ENCODE results near the gene MPP7.

Gene MPP7

DNA sequence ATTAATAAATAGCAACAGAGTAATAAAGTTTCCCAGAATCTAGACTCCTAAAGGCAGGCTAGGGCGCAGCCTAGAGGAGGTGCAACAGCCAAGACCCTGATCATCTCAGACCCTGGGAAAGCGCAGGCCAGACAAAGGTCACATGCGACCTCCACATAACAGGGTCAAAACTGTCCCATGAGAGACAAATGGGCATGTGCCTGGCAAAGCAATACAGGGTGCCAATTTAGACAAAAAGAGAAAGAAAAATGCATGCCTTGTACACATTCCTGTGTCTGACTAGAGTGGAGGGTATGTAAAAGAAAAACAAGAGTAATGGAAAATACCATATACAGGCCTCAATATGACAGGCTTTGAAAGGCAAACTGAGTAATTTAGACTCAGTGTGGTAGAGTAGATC, 22.2 kb downstream of the MPP7 start:
- no peaks in the 10 kb centered on the region for H3K27me3 ChIP-seq (ENCODE audit: low read length)

DNA sequence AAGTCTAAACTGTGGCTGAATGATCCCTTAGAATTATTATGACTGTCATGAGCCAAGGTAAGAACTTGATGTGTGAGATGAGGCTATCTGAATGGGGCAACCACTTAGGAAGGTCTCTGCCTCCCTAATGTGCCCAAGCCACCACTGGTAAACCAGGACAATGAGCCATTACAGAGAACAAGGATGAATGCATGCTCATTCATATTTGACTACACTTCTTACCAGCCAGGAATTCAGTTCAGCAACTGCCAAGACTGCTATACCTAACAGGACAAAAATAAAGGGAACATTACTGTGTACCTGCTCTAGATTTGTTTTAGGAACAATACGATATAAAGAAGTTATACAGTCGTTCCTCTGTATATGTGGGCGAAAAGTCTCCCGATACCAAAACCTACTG, 23.0 kb downstream of the MPP7 start:
- H3K4me3 ChIP-seq (ENCODE audit: insufficient read depth, low read length, poor library complexity, severe bottlenecking), result no peak overlapping the region
- H3K36me3 ChIP-seq (ENCODE audit: low read length), result no peaks in the 10 kb centered on the region
- no peaks in the 10 kb centered on the region for H3K27me3 ChIP-seq (ENCODE audit: low read length)
- H2AFZ ChIP-seq (ENCODE audit: low read depth, low read length, severe bottlenecking), result no peak overlapping the region
- no peak overlapping the region for H3K4me2 ChIP-seq (ENCODE audit: low read depth, low read length, poor library complexity, severe bottlenecking)
- TF ChIP-seq EZH2phosphoT487 (conservative IDR thresholded peaks at IDR 0.05; ENCODE audit: low read length), result no peak
- TF ChIP-seq, protein P1, sequence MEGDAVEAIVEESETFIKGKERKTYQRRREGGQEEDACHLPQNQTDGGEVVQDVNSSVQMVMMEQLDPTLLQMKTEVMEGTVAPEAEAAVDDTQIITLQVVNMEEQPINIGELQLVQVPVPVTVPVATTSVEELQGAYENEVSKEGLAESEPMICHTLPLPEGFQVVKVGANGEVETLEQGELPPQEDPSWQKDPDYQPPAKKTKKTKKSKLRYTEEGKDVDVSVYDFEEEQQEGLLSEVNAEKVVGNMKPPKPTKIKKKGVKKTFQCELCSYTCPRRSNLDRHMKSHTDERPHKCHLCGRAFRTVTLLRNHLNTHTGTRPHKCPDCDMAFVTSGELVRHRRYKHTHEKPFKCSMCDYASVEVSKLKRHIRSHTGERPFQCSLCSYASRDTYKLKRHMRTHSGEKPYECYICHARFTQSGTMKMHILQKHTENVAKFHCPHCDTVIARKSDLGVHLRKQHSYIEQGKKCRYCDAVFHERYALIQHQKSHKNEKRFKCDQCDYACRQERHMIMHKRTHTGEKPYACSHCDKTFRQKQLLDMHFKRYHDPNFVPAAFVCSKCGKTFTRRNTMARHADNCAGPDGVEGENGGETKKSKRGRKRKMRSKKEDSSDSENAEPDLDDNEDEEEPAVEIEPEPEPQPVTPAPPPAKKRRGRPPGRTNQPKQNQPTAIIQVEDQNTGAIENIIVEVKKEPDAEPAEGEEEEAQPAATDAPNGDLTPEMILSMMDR (IDR thresholded peaks at IDR 0.05; ENCODE audit: insufficient read depth, low read length, poor library complexity, severe bottlenecking), result no peak
- no peak overlapping the region for H3K27ac ChIP-seq (ENCODE audit: low read depth, low read length)
- no peaks in the 10 kb centered on the region for H3F3A ChIP-seq (ENCODE audit: insufficient read depth)
- no peaks in the 10 kb centered on the region for H4K20me1 ChIP-seq (ENCODE audit: low read depth, low read length)
- no peak overlapping the region for H3K9ac ChIP-seq (ENCODE audit: low read length)
- H3K9me2 ChIP-seq (replicated peaks; ENCODE audit: insufficient read depth, low read length), result no peaks in the 10 kb centered on the region
- no peaks in the 10 kb centered on the region for H3K9me3 ChIP-seq (ENCODE audit: insufficient read depth, low read length)
- H3K79me2 ChIP-seq (ENCODE audit: insufficient read depth, low read length), result no peaks in the 10 kb centered on the region

More for the DNA sequence above, 22.2 kb downstream of the MPP7 start:
- H3K27ac ChIP-seq (ENCODE audit: low read depth, low read length), result no peak overlapping the region
- no peaks in the 10 kb centered on the region for H3K79me2 ChIP-seq (ENCODE audit: insufficient read depth, low read length)
- H4K20me1 ChIP-seq (ENCODE audit: low read depth, low read length), result no peaks in the 10 kb centered on the region
- H3K36me3 ChIP-seq (ENCODE audit: low read length), result no peaks in the 10 kb centered on the region
- H3K4me2 ChIP-seq (ENCODE audit: low read depth, low read length, poor library complexity, severe bottlenecking), result no peak overlapping the region
- H3F3A ChIP-seq (ENCODE audit: insufficient read depth), result no peaks in the 10 kb centered on the region
- no peak for TF ChIP-seq EZH2phosphoT487 (conservative IDR thresholded peaks at IDR 0.05; ENCODE audit: low read length)
- TF ChIP-seq, protein P1 (IDR thresholded peaks at IDR 0.05; ENCODE audit: insufficient read depth, low read length, poor library complexity, severe bottlenecking), result no peak
- no peak overlapping the region for H3K9ac ChIP-seq (ENCODE audit: low read length)
- H2AFZ ChIP-seq (ENCODE audit: low read depth, low read length, severe bottlenecking), result no peak overlapping the region
- no peak overlapping the region for H3K4me3 ChIP-seq (ENCODE audit: insufficient read depth, low read length, poor library complexity, severe bottlenecking)
- H3K9me2 ChIP-seq (replicated peaks; ENCODE audit: insufficient read depth, low read length), result no peaks in the 10 kb centered on the region
- no peaks in the 10 kb centered on the region for H3K9me3 ChIP-seq (ENCODE audit: insufficient read depth, low read length)

DNA sequence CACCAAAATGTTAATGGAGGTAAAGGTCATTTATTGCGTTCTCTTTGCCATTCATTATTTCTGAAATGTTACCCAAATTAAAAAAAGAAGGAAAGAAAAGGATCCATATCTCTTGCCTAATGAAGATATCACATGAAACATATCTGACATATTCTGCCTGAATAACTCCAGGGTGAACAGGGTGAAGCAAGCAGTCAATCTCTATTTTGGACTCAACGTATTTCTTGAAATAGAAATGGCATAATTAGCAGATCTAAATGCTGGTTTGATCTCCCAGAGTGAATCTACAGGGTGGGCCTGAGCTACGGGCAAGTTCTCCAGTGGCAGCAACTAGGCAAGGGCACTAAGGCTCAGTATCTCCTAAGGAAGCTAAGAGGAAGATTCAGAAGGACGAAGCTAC, 24.0 kb downstream of the MPP7 start:
- Histone ChIP-seq H3K79me2 (ENCODE audit: insufficient read depth, low read length) (no peaks in the 10 kb centered on the region), H3K27me3 (ENCODE audit: low read length) (no peaks in the 10 kb centered on the region), H3K9ac (ENCODE audit: low read length) (no peak overlapping the region), H3K27ac (ENCODE audit: low read depth, low read length) (no peak overlapping the region), H4K20me1 (ENCODE audit: low read depth, low read length) (no peaks in the 10 kb centered on the region), H3K4me3 (ENCODE audit: insufficient read depth, low read length, poor library complexity, severe bottlenecking) (no peak overlapping the region), H3F3A (ENCODE audit: insufficient read depth) (no peaks in the 10 kb centered on the region), H3K4me2 (ENCODE audit: low read depth, low read length, poor library complexity, severe bottlenecking) (no peak overlapping the region), H3K9me2 (replicated peaks; ENCODE audit: insufficient read depth, low read length) (no peaks in the 10 kb centered on the region), H3K9me3 (ENCODE audit: insufficient read depth, low read length) (no peaks in the 10 kb centered on the region), H2AFZ (ENCODE audit: low read depth, low read length, severe bottlenecking) (no peak overlapping the region), H3K36me3 (ENCODE audit: low read length) (no peaks in the 10 kb centered on the region)
- TF ChIP-seq, protein P1 (IDR thresholded peaks at IDR 0.05; ENCODE audit: insufficient read depth, low read length, poor library complexity, severe bottlenecking), result no peak
- TF ChIP-seq EZH2phosphoT487 (conservative IDR thresholded peaks at IDR 0.05; ENCODE audit: low read length), result no peak

Data from SU-DHL-6 (cell line).